ENCODE results near the gene MAPKAPK3. TPM values are rescaled to one million over a fixed set of nuclear protein-coding genes. Genes with fewer than 3 reads are reported as not detected.

Gene MAPKAPK3
- total and polyA plus RNA-seq, 2 of the 8 experiments (the other 6 are each of a cell fraction or from before 2014, with no cell fraction given) = 65.4 to 99.8 TPM

DNA sequence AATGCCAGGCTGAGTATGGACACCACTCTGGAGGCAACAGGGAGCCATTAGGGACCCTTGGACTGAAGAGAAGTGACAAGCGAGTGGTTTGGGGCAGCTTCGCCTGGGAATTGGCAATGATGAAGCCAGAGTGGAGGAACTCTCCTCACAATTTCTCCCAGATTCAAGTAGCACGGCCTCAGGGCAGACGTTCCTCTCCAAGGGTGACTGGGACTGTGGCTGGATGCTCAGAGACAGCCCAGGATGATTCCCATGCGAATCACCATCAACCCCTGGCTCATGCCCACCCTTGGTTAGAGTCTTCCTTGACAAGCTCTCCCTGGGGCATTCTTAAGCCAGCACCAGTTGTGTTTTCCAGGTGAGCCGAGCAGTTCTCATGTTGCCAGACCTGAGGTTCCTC, 41.5 kb downstream of the MAPKAPK3 start (continued):
- no peak for TF ChIP-seq RNF2 (IDR thresholded peaks at IDR 0.05; ENCODE audit: borderline replicate concordance, low read depth, low read length, missing control alignments, poor library complexity, severe bottlenecking)
- TF ChIP-seq CHD2 (IDR thresholded peaks at IDR 0.05; ENCODE audit: low read length) = no peak
